Sigmoid colon (tissue), 7 donors: ENCODE measurements around the gene NFIC. TPM values are rescaled to one million over a fixed set of nuclear protein-coding genes. Genes with fewer than 3 reads are reported as not detected.

Source experiments
- DNase-seq: peaks from one replicate; pipeline ENCODE4 v3.0.0-alpha.2; 2019
- H3K27ac ChIP-seq, 4 donors: fragments of 200-600 bp; sonication (generic); one replicate each; pipeline ENCODE4 v1.5.1; 2016 to 2019; ENCODE audit warnings: mild to moderate bottlenecking in 1 of 4
- H3K27me3 ChIP-seq, 3 donors: fragments of 200-600 bp; sonication (generic); one replicate each; pipeline ENCODE4 v1.5.1; 2019; ENCODE audit warnings: mild to moderate bottlenecking in 1 of 3
- H3K36me3 ChIP-seq, 4 donors: fragments of 200-600 bp; sonication (generic); one replicate each; pipeline ENCODE4 v1.5.1; 2016 to 2019
- H3K4me1 ChIP-seq, 4 donors: fragments of 200-600 bp; sonication (generic); one replicate each; pipeline ENCODE4 v1.5.1; 2017 to 2019
- H3K4me3 ChIP-seq, 4 donors: fragments of 200-600 bp; sonication (generic); one replicate each; pipeline ENCODE4 v1.5.1; 2017 to 2019; ENCODE audit warnings: mild to moderate bottlenecking in 2 of 4, moderate library complexity in 1 of 4
- H3K9me3 ChIP-seq, 4 donors: fragments of 200-600 bp in 3 of 4; sonication (generic) in 3 of 4; one replicate each; pipeline versions ENCODE4 v1.5.1 to v1.6.1; 2013 to 2019
- CTCF ChIP-seq, 4 experiments: fragments of 450-650 bp in 3 of 4; fragments of 200-600 bp in 1 of 4; IDR thresholded peaks; one replicate each; pipeline ENCODE4 v1.5.1; 2016 to 2019; ENCODE audit warnings: antibody characterized with exemption in 4 of 4, mild to moderate bottlenecking in 3 of 4, moderate library complexity in 2 of 4
- EP300 ChIP-seq, 4 donors: sonication (generic); formaldehyde crosslinking; IDR thresholded peaks; one replicate each; pipeline ENCODE4 v1.6.1; 2017; ENCODE audit warnings: antibody characterized with exemption in 4 of 4
- POLR2A ChIP-seq, 2 donors: fragments of 450-650 bp; IDR thresholded peaks; one replicate each; pipeline ENCODE4 v1.6.1; 2016; ENCODE audit warnings: antibody characterized with exemption in 2 of 2, mild to moderate bottlenecking in 2 of 2, moderate library complexity in 2 of 2
- POLR2AphosphoS5 ChIP-seq, 4 donors: sonication (generic); formaldehyde crosslinking; IDR thresholded peaks; one replicate each; pipeline ENCODE4 v1.6.1; 2017; ENCODE audit warnings: antibody characterized with exemption in 4 of 4
- WGBS, 2 donors: extraction: QIAGEN DNeasy Blood & Tissue Kit; methylation state at CpG; one replicate each; pipeline ENCODE4 v1.1.7; 2013; 5-methylcytosine and 5-hydroxymethylcytosine counted together
- intact Hi-C: fragments of 100-400 bp; cut with DNase I; formaldehyde crosslinking; loops from one replicate; pipeline ENCODE4 v1.15.1; 2023
- polyA plus RNA-seq, 3 donors: library from polyadenylated mRNA; stranded (reverse); fragments of 200-250 nt; gene quantifications; one replicate each; pipeline ENCODE4 v1.2.3, GENCODE V29; 2013
- total RNA-seq, 4 donors: library from RNA; depleted of rRNA; stranded (reverse); fragments of >200 nt; gene quantifications; one replicate each; pipeline ENCODE4 v1.1.0, GENCODE V29; 2016
- donor health status: healthy with polysubstance abuse.
- donor health status: Bipolar disorder and iron deficiency.
- donor health status: healthy.

Gene NFIC
- total and polyA plus RNA-seq, 7 donors, result 9.0 to 114 (median 63.2) TPM

DNA sequence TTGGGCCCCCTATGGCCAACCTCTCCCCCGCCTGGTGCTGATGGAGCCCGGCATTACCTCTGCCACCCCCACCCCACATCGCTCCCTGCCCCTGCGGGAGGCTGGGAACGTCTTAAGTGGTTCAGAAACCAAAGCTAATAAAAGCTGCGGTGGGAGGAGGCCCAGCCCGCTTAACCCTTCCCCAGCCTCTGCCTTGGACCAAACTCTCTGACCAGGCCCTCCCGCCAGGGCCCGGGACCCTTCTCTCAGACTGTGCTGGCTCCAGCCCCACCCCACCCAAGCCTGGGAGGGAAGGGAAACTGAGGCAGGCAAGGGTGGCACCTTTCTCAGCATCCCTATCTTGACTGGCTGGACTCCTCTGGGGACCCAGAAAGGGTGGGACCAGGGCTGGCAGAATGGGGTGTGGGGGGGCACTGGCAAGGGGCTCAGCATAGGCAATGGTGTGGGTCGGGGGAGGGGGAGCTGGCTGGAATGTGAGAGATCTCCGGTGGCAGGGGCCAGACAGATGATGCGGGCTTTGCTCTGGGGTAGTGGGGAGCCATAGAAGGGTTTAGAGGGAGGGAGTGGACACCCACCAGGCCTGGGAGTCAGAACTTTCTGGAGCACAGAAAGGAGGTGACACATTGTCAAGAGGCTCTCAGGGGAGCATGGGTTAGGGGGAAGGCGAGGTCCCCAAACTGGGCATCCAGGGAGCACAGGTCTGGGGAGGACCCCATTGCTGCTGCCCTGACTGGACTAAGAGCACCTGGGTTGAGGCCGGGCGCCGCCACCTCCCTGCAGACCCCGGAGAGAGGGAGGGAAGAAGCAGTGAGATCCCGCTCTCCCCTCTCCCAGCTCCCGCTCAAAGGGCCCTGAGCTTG lies 92.1 kb downstream of the NFIC start:
- H3K4me3 ChIP-seq, result no peak overlapping the region

DNA sequence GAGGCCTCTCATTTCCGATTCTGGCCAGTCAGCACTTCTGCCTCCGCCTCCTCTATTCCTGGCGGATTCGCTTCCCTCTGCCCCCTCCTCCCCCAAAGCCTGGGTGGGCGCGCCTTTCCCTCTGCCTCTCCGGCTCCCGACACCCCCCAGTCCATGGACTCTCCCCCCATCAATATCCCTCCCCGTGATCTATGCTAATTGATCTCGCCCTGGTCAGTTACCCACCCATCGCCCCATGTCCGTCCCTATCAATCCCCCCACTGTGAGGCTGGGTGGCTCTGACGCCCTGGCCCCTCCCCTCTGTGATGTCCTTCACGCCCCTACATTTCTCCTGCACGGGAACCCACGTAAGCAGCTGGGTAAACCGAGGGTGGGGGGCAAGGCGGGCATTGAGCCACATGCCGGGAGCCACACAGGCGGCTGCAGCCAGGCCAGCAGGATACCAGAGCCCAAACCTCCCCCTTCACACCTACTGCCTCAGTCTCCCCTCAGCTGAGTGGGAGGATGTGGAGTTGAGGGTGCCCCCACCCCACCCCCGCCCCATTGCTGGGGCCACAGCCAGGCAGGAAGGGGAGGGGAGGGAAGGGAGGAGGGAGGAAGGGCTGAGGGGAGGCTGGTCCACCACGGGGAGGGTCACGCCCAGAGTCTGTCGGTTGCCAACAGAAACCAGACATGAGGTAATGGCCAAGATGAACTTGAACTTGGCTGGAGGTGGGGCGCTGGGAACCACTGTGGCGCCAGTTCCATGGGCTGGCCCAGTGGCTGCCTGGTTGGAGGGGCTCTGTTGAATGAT lies 92.9 kb downstream of the NFIC start:
- peaks cover 7 to 71% (median 39%) of the 10 kb centered on the region in 4 donors for H3K36me3 ChIP-seq
- peak; percentile 95 for DNase-seq
- H3K27me3 ChIP-seq, result no peaks in the 10 kb centered on the region
- WGBS, 2 donors, result 65 to 72% methylated on average over 26 of the region's 26 CpGs
- intact Hi-C loops, result no loop called here
- H3K4me1 ChIP-seq, result peaks cover 0 to 79% (median 74%) of the 10 kb centered on the region in 4 donors
- H3K9me3 ChIP-seq, result no peaks in the 10 kb centered on the region
- H3K4me3 ChIP-seq, result no peak overlapping the region
- H3K27ac ChIP-seq, result peak overlapping the region; percentile 82 to 92 (median 88)
- TF ChIP-seq EP300 (IDR thresholded peaks at IDR 0.05) (peak in 2 of 4 donors; percentile 39 to 81), POLR2AphosphoS5 (IDR thresholded peaks at IDR 0.05) (peak in 3 of 4 donors; percentile 43 to 76 (median 52)), CTCF (IDR thresholded peaks at IDR 0.05) (no peak)

More for the DNA sequence above, 92.1 kb downstream of the NFIC start:
- Histone ChIP-seq H3K27me3 (no peaks in the 10 kb centered on the region), H3K4me1 (peaks cover 0 to 76% (median 66%) of the 10 kb centered on the region in 4 donors), H3K27ac (peak overlapping the region; percentile 82 to 92 (median 88)), H3K36me3 (peaks cover 15 to 71% (median 42%) of the 10 kb centered on the region in 4 donors), H3K9me3 (no peaks in the 10 kb centered on the region)
- intact Hi-C loops, result no loop called here
- no peak for DNase-seq
- TF ChIP-seq POLR2A (IDR thresholded peaks at IDR 0.05), result no peak
- no peak for TF ChIP-seq CTCF (IDR thresholded peaks at IDR 0.05)
- TF ChIP-seq EP300 (IDR thresholded peaks at IDR 0.05), result no peak
- TF ChIP-seq POLR2AphosphoS5 (IDR thresholded peaks at IDR 0.05), result peak in 1 of 4 donors; percentile 5
- WGBS, 2 donors, result 75 to 77% methylated on average over 19 of the region's 19 CpGs

DNA sequence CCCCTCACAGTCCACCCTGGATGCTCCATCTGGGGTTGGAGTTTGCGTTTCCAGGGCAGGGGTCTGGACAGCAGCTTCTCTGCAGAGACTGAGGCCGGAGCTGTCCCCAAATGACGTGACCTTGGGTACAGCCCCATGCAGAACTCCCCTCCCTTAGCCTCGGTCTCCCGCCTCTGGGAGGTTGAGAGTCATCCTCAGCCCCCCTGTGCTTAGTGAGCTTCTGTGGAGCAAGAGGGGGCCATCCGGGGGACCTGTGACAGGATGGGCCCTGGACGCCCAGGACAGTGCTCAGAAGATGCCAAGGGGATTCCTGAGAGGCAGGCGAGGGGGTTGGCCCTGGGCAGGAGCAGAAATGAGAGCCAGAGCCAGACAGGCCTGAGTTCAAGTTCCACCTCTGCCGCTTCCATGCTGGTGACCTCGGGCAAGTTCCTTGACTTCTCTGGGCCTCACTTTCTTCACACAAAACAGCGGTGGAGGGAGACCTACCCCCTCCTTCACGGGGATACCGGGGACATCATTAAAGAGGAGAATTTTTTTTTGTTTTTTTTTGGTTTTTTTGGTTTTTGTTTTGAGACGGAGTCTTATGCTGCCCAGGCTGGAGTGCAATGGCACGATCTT lies 93.7 kb downstream of the NFIC start:
- no peak for DNase-seq
- Histone ChIP-seq H3K9me3 (no peaks in the 10 kb centered on the region), H3K36me3 (peaks cover 3 to 64% (median 31%) of the 10 kb centered on the region in 4 donors), H3K27ac (peak overlapping the region; percentile 82 to 92 (median 88)), H3K27me3 (no peaks in the 10 kb centered on the region), H3K4me1 (peaks cover 0 to 84% (median 79%) of the 10 kb centered on the region in 4 donors), H3K4me3 (no peak overlapping the region)
- no peak for TF ChIP-seq EP300 (IDR thresholded peaks at IDR 0.05)
- no peak for TF ChIP-seq POLR2A (IDR thresholded peaks at IDR 0.05)
- no peak for TF ChIP-seq POLR2AphosphoS5 (IDR thresholded peaks at IDR 0.05)
- no peak for TF ChIP-seq CTCF (IDR thresholded peaks at IDR 0.05)
- intact Hi-C loops, result no loop called here
- WGBS, 2 donors, result 88 to 92% methylated on average over 15 of the region's 15 CpGs

GRCh38 chr19:3462991-3463713 lies 96.8 kb downstream of the NFIC start:
- no peak for DNase-seq
- intact Hi-C loops, result no loop called here
- Histone ChIP-seq H3K4me1 (peaks cover 0 to 83% (median 80%) of the 10 kb centered on the region in 4 donors), H3K9me3 (no peaks in the 10 kb centered on the region), H3K27ac (peak overlapping the region; percentile 70 to 92 (median 86)), H3K36me3 (peaks cover 0 to 41% (median 14%) of the 10 kb centered on the region in 4 donors), H3K27me3 (no peaks in the 10 kb centered on the region), H3K4me3 (no peak overlapping the region)
- 85 to 90% methylated on average over 58 of the region's 58 CpGs for WGBS, 2 donors
- TF ChIP-seq POLR2A (IDR thresholded peaks at IDR 0.05), result no peak
- peak in 1 of 4 donors; percentile 30 for TF ChIP-seq POLR2AphosphoS5 (IDR thresholded peaks at IDR 0.05)
